ENCODE measurements around the gene STRIT1.

DNA sequence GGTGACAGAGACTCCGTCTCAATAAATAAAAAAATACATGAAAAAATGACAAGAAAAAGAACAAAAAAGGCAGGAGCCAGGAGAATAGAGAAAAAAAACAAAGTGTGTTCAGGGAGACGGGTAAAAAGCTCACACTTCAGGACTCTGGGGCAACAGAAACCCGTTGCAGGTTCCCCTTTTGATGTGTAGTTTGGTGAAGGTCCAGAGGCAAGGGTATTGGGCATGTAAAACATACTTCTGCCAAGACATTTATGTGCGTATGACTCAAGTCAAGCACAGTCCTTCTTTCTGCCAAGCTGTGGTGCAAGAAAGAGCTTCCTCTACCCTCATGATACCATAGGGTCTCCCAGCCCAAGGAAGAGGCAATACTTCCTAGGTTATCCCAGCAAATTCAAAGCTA lies 33.4 kb upstream of the STRIT1 start:
- TF ChIP-seq, protein P1, sequence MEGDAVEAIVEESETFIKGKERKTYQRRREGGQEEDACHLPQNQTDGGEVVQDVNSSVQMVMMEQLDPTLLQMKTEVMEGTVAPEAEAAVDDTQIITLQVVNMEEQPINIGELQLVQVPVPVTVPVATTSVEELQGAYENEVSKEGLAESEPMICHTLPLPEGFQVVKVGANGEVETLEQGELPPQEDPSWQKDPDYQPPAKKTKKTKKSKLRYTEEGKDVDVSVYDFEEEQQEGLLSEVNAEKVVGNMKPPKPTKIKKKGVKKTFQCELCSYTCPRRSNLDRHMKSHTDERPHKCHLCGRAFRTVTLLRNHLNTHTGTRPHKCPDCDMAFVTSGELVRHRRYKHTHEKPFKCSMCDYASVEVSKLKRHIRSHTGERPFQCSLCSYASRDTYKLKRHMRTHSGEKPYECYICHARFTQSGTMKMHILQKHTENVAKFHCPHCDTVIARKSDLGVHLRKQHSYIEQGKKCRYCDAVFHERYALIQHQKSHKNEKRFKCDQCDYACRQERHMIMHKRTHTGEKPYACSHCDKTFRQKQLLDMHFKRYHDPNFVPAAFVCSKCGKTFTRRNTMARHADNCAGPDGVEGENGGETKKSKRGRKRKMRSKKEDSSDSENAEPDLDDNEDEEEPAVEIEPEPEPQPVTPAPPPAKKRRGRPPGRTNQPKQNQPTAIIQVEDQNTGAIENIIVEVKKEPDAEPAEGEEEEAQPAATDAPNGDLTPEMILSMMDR (IDR thresholded peaks at IDR 0.05), result no peak
- TF ChIP-seq POLR2A (IDR thresholded peaks at IDR 0.05), result no peak

All from body of pancreas (tissue), 4 donors.